CD1c-positive myeloid dendritic cell (primary cell): Measurements from ENCODE around the gene RNF215.
A peak's percentile ranks its signal among the peaks of the same experiment; 100 is the strongest.
"Not testable (repeated sequence)": the region's sequence is repeated elsewhere in the genome, so short reads cannot be mapped to it uniquely, and the experiment has no call there.

ENCODE experiments used
- DNase-seq: peaks from one replicate; pipeline ENCODE4 v3.0.0-alpha.2; 2016; ENCODE audit errors: extremely low spot score

Gene RNF215

DNA sequence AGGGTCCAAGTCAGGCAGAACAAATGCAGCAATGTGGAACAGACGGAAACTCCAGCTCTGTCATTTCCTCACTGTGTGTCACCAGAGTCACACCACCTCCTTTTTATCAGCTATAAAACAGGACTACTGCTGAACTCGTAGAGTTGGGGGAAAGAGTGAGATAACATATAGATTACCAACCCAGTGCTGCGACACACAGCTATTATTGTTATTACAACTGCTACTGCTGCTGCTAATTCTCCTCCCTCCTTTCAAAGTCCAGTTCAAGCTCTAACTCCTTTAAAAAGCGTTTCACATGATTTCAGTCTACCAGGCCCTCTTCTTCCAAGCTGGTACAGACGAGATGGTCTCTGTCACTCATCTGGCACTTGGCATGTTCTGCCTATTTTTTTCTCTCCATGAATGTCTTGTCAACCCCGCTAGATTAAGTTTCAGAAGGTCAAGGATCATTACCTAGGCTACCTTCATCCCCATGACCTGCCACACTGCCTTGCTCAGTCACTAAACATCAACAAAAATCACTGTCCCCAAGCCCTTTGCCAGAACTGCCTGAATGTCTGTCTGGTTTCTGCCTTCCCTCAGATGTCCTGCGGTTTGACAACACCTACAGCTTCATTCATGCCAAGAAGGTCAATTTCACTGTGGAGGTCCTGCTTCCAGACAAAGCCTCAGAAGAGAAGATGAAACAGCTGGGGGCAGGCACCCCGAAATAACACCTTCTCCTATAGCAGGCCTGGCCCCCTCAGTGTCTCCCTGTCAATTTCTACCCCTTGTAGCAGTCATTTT lies 34.7 kb upstream of the RNF215 start:
- DNase-seq: no peak

DNA sequence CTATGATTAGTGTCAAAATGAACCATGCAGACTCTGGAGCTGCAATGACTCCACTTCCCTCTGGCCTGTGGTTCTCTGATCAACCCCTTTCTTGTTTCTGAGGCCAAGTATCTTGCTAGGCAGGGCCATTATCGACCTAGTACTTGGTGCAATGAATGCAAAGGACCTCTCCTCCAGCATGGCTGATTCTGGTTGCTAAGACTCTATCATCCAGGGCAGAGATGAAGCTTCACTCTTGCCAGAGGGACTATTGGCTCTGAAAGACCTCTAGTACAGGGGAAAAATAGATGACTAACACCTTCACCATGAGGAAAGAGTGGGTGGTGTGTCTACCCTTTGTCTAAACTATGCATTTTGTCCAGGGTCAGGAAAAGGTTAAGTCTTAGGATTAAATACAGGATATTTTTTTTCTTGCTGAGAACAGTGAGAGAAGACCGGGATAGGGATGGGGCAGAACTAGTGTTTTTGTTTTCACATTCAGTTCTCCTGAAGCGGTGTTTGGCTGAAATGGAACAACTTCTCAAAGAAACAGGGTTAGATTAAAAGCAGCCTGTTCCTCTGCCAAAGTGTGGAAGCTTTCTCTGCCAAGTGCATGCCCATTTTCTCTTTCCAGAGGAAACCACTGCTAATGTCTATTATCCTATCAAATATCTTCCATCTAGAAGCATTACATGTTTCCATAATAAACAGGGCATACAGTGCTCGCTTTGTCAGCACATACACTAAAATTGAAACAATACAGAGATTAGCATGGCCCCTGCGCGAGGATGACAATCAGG lies 33.3 kb upstream of the RNF215 start:
- peak; percentile 30 for DNase-seq

DNA sequence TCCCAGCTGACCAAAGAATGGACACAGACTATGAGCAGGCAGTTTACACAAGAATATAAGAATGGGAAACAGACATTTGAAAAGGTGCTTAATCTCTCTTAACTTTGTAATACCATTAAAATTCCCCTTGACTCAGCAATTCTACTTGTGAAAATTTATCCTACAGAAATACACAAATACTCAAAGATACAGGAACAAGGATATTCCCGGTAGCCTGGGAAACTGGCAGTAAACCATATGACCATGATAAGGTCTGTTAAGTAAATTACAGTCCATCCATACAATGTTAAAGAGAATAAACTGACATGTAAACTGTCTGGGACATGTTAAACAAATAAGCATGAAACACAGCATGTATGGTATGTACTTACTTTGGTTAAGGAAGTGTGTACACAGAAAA lies 29.6 kb upstream of the RNF215 start:
- no peak for DNase-seq

DNA sequence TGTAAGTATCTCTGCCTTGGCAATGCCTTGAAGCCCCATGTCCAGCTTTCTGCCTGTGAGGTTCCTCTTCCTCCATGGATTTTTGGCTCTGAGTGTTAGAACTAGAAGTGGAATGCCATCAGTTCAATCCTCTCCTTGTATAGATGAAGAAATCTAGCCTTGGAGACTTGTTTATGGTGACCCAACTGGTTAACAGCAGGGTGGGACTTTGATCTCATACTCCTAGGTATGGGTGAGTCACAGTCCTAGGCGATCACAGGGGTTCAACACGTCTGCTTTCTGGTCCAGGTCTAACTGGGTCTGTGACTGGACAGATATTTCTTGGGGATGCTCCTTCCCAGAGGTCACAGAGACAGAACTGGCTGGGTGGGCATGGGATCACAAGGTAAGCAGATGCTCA lies 29.2 kb upstream of the RNF215 start:
- DNase-seq: no peak

DNA sequence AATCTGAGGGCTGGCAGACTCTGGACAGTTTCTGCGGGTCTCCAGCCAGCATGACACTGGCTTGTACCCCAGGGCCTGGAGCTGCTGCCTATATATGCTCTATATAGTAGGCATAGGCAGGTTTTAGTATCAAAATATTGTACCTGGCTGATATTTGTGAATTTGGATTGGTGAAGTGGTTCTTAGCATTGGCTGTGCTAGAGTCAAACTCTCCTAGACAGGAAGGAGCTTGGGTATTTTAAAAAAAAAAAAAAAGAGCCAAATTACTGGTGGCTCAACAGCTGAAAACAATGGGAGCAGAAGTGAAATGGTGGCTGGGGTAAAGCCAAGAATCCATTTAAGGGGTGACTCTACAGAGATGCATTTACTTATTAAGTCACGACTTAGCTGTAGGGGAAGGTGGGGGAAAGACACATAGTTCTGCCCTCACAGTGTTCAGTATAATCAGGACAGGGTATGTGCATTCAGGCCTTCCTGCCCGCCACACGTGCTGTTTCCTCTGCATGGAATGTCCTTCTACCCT lies 27.4 kb upstream of the RNF215 start:
- no peak for DNase-seq

DNA sequence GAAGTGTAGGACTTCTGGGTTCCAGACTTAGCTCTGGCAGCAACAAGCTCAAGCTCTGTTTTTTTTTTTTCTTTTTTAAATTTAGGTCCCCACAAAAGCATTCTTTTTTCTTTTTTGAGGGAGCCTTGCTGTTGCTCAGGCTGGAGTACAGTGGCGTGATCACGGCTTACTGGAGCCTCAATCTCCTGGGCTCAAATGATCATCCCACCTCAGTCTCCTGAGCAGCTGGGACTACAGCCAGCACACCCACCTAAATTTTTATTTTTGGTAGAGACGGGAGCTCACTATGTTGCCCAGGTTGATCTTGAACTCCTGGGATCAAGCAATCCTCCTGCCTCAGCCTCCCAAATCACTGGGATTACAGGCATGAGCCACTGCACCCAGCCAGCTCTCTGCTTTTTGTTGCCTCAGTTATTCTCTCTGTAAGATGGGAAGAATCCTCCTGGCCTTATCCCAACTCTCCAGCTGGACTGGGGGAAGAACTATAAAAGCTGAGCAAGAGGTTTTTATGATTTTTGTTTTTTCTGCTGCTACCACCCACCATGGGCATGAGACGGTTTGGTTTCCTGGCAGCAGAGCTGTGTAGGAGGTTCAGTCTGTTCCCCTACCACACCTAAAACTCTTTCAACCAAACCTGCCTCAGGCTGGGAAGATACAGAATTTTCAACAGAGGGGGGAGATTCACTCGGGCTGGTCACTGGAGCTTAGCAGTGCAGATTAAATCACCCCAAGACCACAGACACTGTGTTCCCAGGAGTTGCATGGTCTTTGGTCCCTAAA lies 26.7 kb upstream of the RNF215 start:
- no peak for DNase-seq

DNA sequence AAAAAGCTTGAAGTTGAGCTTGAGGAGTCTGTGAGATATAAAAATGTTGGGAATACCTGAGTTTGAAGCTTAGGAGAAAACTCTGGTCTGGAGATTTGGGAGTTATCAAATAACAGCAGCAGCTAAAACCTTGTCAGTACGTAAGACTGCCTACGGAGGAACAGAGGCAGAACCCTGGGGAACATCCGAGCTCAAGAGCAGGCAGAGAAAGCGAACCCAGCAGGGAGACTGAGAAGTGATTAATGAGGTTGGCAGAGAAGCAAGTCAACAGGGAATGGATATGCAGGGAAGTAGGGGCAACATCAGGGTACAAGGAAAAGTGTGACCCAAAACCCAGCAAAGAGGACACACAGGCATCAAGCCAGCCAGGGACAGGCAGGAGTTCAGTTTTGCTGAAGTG lies 25.8 kb upstream of the RNF215 start:
- DNase-seq: no peak

DNA sequence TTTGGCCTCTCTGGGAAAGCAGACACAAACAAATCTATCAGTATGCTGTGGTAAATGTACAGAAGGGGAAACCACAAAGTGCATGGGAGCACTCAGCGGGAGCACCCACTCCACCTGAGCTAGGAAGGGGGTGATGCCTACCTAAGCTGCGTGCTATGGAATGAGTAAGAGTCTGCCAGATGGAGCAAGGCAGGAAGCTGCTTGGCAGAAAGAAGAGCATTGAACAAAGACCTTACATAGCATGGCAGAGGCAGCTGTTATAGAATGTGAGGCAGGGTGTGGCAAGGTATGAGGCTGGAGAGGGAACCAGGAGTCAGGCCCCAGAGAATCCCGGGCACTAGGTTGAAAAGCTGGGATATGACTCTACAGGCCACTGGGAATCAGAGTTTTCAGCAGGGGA lies 24.6 kb upstream of the RNF215 start:
- DNase-seq: no peak

DNA sequence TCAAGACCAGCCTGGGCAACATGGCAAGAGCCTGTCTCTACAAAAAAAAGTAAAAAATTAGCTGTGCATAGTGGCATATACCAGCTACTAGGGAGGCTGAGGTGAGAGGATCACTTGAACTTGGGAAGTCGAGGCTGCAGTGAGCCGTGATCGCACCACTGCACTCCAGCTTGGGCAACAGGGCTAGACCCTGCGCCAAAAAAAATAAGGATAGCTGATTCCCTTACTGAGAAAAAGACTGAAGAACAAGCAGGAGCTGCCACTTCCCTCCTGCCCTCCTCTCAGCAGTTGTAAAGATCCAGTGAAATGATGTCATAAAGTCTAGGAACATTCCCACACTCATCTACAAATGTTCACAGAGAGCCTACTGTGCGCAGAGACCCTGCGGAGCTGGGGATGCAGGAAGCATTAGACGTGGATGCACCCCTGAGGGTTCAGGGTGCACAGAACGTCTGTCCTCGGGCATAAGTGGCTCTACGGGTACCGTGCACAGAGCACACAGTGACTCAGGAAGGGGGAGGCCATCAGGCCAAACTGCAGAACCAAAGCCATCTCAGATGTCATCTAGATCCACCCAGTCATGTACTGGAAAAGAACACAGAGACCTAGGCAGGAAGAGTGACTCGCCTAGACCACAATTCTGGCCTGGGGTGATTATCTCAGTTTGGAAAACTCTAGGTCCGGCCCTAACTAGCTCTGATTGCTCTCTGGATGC lies 21.3 kb upstream of the RNF215 start:
- DNase-seq: no peak

DNA sequence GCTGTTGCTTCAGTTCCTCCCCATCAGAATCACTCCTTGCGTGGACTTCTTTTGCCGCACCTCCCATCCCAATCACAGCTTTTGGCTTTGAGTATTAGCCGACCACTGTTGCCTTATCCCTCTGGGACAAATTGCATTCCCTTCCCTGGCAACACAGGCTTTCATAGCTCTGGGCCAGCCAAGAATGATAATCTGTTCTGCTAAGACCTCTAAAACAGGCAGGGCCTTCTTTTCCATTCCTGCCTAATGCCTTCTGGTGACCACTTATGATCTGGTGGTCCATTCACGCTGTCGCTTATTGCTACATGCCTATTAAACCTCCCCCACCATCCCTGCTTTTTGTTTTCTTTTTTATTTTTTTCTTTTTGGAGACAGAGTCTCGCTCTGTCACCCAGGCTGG lies 19.2 kb upstream of the RNF215 start:
- DNase-seq: no peak

DNA sequence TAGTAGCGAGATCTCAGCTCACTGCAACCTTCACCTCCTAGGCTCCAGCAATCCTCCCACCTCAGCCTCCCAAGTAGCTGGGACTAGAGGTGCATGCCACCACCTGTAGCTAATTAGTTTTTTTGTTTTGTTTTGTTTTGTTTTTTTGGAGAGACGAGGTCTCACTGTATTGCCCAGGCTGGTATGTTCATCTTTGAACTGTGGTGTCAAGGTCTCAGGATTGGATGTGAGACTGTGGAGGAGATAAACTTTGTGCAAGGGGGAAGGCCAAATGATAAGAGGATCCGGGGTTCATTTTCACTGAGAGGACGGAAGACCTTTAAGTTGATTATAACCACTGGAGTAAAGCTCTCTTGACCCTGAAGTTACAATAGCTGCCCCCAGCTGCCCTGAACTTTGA lies 18.5 kb upstream of the RNF215 start:
- no peak for DNase-seq

DNA sequence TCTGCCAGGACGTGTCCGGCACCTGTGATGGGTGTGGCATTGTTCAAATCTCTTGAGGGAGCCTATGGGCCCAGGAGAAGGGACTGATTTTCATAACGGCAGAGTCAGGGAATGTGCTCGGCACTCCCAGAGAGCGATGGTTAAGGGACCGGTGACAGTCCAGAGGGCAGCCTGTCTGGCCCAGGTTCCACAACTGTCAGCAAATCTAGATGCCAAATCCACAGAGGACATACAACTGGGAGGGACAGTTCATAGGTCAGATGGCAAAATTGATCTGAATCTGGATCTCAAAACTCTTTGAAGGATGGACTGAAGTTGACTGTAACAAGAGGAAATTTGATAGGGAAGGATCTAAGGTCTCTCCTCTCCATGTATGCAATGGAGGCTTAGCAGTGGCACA lies 17.1 kb upstream of the RNF215 start:
- DNase-seq: no peak

DNA sequence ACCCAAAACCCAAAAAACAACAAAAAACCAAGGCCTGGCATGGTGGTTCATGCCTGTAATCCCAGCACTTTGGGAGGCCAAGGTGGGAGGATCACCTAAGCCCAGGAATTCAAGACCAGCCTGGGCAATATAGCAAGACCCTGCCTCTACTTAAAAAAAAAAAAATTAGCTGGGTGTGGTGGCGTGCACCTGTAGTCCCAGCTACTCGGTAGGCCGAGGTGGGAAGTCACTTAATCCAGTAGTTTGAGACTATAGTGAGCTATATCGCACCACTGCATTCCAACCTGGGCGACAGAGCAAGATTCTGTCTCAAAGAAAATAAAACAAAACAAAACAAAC lies 15.5 kb upstream of the RNF215 start:
- DNase-seq: not testable (repeated sequence)

DNA sequence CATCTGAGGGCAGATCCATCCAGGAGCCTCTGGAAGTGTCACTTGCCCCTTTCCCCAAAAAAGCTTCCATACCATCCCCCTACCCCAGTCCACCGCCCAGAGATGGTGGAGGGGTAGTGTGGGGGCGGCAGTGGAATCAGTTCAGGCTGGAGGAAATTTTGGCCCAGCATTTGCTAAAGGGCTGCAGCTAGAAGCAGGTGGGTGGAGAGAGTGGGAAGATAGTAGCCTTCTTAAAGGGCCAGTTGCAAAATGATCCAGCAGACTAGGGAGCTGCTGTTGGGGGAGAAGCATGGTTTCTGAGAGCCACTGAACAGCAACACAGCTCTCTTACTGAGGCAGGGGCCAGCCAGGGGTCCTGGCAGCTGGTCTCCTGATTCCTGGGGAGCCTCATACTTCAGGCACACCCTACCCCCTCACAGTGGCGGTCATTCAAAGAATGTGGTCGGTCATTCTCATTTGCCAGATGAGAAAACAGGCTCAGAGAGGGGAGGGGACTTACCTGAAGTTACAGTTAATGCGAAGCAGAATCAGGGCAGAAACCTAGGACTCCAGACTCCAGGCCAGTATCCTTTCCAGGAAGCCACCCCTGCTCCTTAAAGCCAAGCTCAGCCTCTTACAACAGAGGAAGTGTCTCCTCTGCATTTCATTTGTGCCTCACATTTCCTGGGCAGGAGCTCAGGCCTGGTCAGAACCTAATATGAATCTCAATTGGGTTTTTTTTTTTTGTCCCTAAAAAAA lies 15.0 kb upstream of the RNF215 start:
- peak; percentile 41 for DNase-seq

DNA sequence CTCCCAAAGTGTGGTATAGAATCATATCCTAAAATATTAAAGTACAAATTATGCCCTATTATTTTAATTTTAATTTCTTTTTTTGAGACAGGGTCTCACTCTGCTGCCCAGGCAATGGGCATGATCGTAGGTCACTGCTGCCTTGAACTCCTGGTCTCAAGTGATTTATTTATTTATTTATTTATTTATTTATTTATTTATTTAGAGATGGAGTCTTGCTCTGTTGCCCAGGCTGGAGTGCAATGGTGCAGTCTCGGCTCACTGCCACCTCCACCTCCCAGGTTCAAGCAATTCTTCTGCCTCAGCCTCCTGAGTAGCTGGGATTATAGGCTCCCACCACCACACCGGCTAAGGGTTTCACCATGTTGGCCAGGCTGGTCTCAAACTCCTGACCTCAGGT lies 13.8 kb upstream of the RNF215 start:
- not testable (repeated sequence) for DNase-seq

DNA sequence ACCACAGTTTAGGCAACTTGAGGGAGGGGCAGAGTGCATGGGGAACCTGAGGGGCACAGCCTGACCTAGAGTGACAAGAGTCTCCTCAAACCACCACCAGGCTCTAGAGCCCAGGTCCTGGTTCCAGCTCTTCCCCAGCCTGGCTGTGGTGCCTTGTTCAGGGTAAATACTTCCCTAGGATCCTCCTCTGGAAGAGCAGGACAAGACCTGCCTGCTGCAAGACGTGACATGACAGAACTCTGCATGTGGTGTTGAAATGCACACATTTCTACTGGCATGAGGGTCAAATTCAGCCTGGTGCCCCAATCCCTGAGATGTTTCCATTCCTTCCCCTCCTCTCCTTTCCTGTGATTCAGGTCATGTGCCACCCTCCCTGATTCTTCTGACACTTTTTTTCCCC lies 12.9 kb upstream of the RNF215 start:
- DNase-seq: no peak

DNA sequence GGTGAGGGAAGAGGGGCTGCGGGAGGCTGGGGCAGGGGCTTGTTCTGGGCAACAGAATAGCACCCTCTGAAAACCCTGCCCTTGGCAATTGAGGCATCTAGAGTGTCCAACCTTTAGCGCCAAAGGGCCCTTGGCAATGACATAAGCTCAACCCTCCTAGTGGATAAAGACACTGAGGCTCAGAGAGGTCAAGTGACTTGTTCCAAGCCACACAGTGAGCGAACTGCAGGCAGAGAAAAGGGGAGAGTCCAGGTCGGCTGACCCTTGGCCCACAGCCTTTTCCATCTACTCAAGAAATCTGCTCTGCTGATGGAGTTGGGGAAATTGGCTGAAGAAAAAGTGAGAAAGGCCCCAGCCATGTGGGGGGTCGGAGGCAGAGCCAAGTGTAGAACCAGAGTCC lies 12.5 kb upstream of the RNF215 start:
- no peak for DNase-seq

DNA sequence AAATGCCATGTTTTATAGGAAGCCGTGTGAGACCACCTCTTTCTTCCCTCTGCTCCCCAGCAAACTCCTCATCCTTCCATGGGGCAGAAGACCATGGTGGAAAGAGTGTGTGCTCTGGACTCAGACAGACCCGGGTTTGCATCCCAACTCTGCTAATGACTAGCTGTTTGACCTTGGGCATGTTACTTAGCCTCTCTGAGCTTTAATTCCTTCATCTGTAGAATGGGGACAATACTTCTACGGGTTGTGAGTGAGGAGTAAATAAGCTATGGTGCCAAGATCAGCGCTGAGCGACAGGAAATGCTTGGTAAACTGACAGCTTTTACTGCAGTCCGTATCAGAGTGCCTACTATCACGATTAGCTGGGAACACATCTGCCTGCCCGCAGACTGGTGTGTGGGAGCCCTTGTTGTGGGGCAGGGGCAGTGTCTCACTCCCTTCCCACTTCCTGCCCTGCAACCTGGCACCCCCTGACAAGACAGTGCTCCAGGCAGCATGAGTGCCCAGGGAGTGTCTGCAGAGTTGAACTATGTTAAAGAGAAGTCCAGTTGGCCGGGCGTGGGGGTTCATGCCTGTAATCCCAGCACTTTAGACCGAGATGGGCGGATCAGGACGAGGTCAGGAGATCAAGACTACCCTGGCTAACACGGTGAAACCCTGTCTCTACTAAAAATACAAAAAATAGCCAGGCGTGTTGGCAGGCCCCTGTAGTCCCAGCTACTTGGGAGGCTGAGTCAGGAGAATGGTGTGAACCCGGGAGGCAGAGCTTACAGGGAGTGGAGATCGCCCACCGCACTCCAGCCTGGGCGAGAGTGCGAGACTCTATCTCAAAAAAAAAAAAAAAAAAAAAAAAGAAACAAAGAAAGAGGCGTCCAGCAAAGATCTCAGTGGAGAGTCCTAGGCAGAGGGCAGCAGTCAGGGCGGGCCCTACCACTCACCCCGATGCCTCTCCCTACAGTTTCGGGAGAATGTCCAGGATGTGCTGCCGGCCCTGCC lies 11.8 kb upstream of the RNF215 start:
- DNase-seq: no peak

DNA sequence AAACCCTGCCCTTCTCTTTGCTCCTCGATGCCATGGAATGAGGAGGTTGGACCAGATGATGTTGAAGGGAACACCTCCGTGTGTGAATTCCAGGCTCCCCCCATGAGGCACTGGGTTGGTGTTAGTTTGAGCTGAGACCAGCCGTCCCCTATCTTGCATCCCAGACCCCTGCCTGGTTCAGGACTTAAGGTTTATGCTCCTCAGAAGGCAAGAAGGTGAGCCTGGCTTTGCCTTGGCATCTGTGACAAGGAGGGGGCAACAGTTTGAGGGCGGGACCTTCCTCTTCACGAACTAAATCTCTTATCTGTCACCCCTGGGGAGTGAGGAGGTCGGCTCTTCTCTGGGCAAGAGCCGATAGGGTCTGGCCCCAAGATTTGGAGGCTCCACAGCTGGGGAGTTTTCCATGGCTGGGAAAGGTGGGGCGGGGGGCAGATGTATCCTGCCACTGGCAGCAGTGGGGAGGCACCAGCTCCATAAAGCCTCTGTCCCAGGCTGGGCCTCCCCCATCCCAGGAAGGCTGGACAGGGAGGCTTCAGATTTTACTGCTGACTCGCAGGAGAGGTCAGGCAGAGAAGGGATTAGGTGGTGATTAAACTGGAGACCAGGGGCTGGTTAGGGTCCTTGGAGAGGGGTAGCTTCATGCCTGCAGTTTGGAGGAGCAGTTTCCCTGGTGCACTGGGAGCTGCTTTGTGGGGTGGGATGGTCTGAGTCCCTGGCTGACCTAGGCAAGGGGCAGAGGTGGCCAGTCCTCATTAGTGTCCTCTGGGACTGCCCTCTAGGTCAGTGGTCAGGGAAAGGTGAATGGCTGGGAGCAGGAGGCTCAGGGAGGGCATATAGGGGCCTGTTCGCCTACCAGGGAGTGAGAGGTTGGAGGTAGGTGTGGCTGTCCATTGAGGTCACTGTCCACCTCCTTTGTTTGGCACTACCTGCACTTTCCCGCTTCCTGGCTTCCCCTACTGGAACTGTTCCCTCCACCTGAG lies 10.7 kb upstream of the RNF215 start:
- DNase-seq: no peak
